BLaER1 (cell line): Measurements from ENCODE around the gene SCARB1.

Experiments used
- H3K27ac ChIP-seq: shearing (Covaris generic); formaldehyde crosslinking; 2 replicates; pipeline ENCODE4 v1.8.1; 2022
- H3K27me3 ChIP-seq: shearing (Covaris generic); formaldehyde crosslinking; 2 replicates; pipeline ENCODE4 v1.8.1; 2022
- H3K36me3 ChIP-seq: shearing (Covaris generic); formaldehyde crosslinking; 2 replicates; pipeline ENCODE4 v1.8.1; 2022
- H3K4me1 ChIP-seq: shearing (Covaris generic); formaldehyde crosslinking; 2 replicates; pipeline ENCODE4 v1.8.1; 2022
- H3K4me2 ChIP-seq: shearing (Covaris generic); formaldehyde crosslinking; 2 replicates; pipeline ENCODE4 v1.8.1; 2022
- H3K4me3 ChIP-seq: shearing (Covaris generic); formaldehyde crosslinking; 2 replicates; pipeline ENCODE4 v1.8.1; 2022
- H3K9ac ChIP-seq: shearing (Covaris generic); formaldehyde crosslinking; 2 replicates; pipeline ENCODE4 v1.8.1; 2022
- H3K9me3 ChIP-seq: shearing (Covaris generic); formaldehyde crosslinking; 2 replicates; pipeline ENCODE4 v1.8.1; 2022
- H4K20me1 ChIP-seq: shearing (Covaris generic); formaldehyde crosslinking; 2 replicates; pipeline ENCODE4 v1.8.1; 2022
- Cebpa-rat ChIP-seq: shearing (Covaris generic); IDR thresholded peaks from 2 replicates; pipeline ENCODE4 v1.8.1; 2022

Gene SCARB1

GRCh38 chr12:124853781-124854636, 9.7 kb downstream of the SCARB1 start:
- Histone ChIP-seq H3K36me3 (peaks cover 91% of the 10 kb centered on the region), H3K9ac (no peak overlapping the region), H3K27me3 (no peaks in the 10 kb centered on the region), H3K4me1 (peaks cover 60% of the 10 kb centered on the region), H3K27ac (peak overlapping the region; percentile 67; the same call in 1 of the 2 replicates), H3K4me3 (no peak overlapping the region), H3K9me3 (no peaks in the 10 kb centered on the region), H3K4me2 (0 out of 2 replicates have a peak overlapping the region, but pooled peaks have one; percentile 5), H4K20me1 (peaks cover 100% of the 10 kb centered on the region)
- TF ChIP-seq Cebpa-rat: no peak

- TF ChIP-seq Cebpa-rat: no peak
- Histone ChIP-seq H3K4me2 (no peak overlapping the region), H3K27me3 (no peaks in the 10 kb centered on the region), H4K20me1 (peaks cover 100% of the 10 kb centered on the region), H3K4me1 (peaks cover 51% of the 10 kb centered on the region), H3K4me3 (no peak overlapping the region), H3K27ac (no peak overlapping the region), H3K9ac (no peak overlapping the region), H3K9me3 (no peaks in the 10 kb centered on the region), H3K36me3 (peaks cover 93% of the 10 kb centered on the region)
Observed at GRCh38 chr12:124852911-124853427, 10.7 kb downstream of the SCARB1 start.

GRCh38 chr12:124852329-124852831, 11.3 kb downstream of the SCARB1 start:
- Histone ChIP-seq H3K9me3 (no peaks in the 10 kb centered on the region), H3K4me3 (no peak overlapping the region), H4K20me1 (peaks cover 100% of the 10 kb centered on the region), H3K27ac (no peak overlapping the region), H3K27me3 (no peaks in the 10 kb centered on the region), H3K4me2 (no peak overlapping the region), H3K9ac (no peak overlapping the region), H3K36me3 (peaks cover 93% of the 10 kb centered on the region), H3K4me1 (peaks cover 45% of the 10 kb centered on the region)
- no peak for TF ChIP-seq Cebpa-rat

- no peak overlapping the region for H3K9ac ChIP-seq
- peaks cover 35% of the 10 kb centered on the region for H3K4me1 ChIP-seq
- H3K27me3 ChIP-seq: no peaks in the 10 kb centered on the region
- H3K27ac ChIP-seq: no peak overlapping the region
- H3K4me3 ChIP-seq: no peak overlapping the region
- H3K4me2 ChIP-seq: no peak overlapping the region
- no peaks in the 10 kb centered on the region for H3K9me3 ChIP-seq
- H4K20me1 ChIP-seq: peaks cover 100% of the 10 kb centered on the region
- H3K36me3 ChIP-seq: peaks cover 95% of the 10 kb centered on the region
- no peak for TF ChIP-seq Cebpa-rat
Observed at GRCh38 chr12:124851342-124851741, 12.3 kb downstream of the SCARB1 start.

GRCh38 chr12:124849382-124849781, 14.3 kb downstream of the SCARB1 start:
- H3K27me3 ChIP-seq: no peaks in the 10 kb centered on the region

GRCh38 chr12:124848621-124849380, 14.9 kb downstream of the SCARB1 start:
- H3K4me3 ChIP-seq: no peak overlapping the region
- H3K4me2 ChIP-seq: no peak overlapping the region
- H3K27ac ChIP-seq: no peak overlapping the region
- no peak overlapping the region for H3K9ac ChIP-seq
- H3K4me1 ChIP-seq: peaks cover 17% of the 10 kb centered on the region
- no peaks in the 10 kb centered on the region for H3K9me3 ChIP-seq
- H3K27me3 ChIP-seq: no peaks in the 10 kb centered on the region
- no peak for TF ChIP-seq Cebpa-rat
- peaks cover 88% of the 10 kb centered on the region for H3K36me3 ChIP-seq
- peaks cover 100% of the 10 kb centered on the region for H4K20me1 ChIP-seq

More at GRCh38 chr12:124849382-124849781, 14.3 kb downstream of the SCARB1 start:
- no peak overlapping the region for H3K27ac ChIP-seq
- H4K20me1 ChIP-seq: peaks cover 100% of the 10 kb centered on the region
- no peak overlapping the region for H3K4me3 ChIP-seq
- H3K9me3 ChIP-seq: no peaks in the 10 kb centered on the region
- no peak for TF ChIP-seq Cebpa-rat
- H3K4me1 ChIP-seq: peaks cover 15% of the 10 kb centered on the region; the same call in 1 of the 2 replicates
- peaks cover 88% of the 10 kb centered on the region for H3K36me3 ChIP-seq
- H3K4me2 ChIP-seq: no peak overlapping the region
- H3K9ac ChIP-seq: no peak overlapping the region

GRCh38 chr12:124847113-124848074, 16.3 kb downstream of the SCARB1 start:
- Histone ChIP-seq H4K20me1 (peaks cover 100% of the 10 kb centered on the region), H3K4me1 (peaks cover 30% of the 10 kb centered on the region), H3K27me3 (no peaks in the 10 kb centered on the region), H3K4me2 (no peak overlapping the region), H3K27ac (peak overlapping the region; percentile 29; the same call in 1 of the 2 replicates), H3K4me3 (no peak overlapping the region), H3K36me3 (peaks cover 88% of the 10 kb centered on the region), H3K9ac (no peak overlapping the region), H3K9me3 (no peaks in the 10 kb centered on the region)
- no peak for TF ChIP-seq Cebpa-rat

- Histone ChIP-seq H4K20me1 (peaks cover 99% of the 10 kb centered on the region), H3K4me2 (no peak overlapping the region), H3K4me3 (no peak overlapping the region), H3K9me3 (no peaks in the 10 kb centered on the region), H3K27ac (no peak overlapping the region), H3K4me1 (peaks cover 37% of the 10 kb centered on the region), H3K9ac (no peak overlapping the region), H3K36me3 (peaks cover 87% of the 10 kb centered on the region), H3K27me3 (no peaks in the 10 kb centered on the region)
- TF ChIP-seq Cebpa-rat: no peak
Observed at GRCh38 chr12:124844411-124845397, 19.0 kb downstream of the SCARB1 start.
